Keratinocyte (primary cell): Measurements from ENCODE around the gene KLRC1.

Source experiments
- CTCF ChIP-seq, 3 experiments: IDR thresholded peaks in 1 of 3; conservative IDR thresholded peaks in 1 of 3; optimal IDR thresholded peaks in 1 of 3; 2 replicates in 2 of 3; 3 replicates in 1 of 3; pipeline versions ENCODE3 to v1.5.1; 2011; ENCODE audit warnings: low read length in 3 of 3, mild to moderate bottlenecking in 3 of 3, moderate library complexity in 2 of 3, control low read depth in 1 of 3, inconsistent platforms in 1 of 3; ENCODE audit not compliant: insufficient read depth in 2 of 3; ENCODE audit errors: extremely low read depth in 1 of 3
- EZH2 ChIP-seq: IDR thresholded peaks from one replicate; pipeline ENCODE4 v1.6.1; 2012; ENCODE audit warnings: inconsistent platforms, mild to moderate bottlenecking, low read length, moderate library complexity

DNA sequence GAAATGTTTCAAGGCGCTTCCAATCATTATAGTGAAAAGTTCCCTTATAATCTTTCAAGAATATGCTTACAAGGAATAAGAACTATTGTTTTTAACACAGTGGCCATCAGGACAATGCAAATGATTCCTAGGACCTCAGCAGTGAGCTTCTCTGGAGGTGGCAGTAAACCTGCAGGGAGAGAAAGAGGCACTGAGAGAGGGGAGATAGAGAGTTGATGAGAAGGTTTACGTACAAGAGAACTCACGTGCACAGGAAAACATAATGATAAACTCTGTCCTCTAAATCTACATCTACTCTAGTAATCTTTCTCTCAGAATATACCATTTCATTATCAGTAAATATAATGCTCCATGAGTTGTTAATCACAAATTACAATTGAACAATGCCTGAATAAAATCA, 44.3 kb downstream of the KLRC1 start:
- TF ChIP-seq CTCF (optimal IDR thresholded peaks at IDR 0.05 in 1 of 3, IDR thresholded peaks at IDR 0.05 in 1 of 3, conservative IDR thresholded peaks at IDR 0.05 in 1 of 3; ENCODE audit: extremely low read depth in 1 of 3, insufficient read depth in 2 of 3, low read length in 3 of 3) (no peak), EZH2 (no peak)
